HG03175 (cell line): ENCODE results near the gene PRSS16.
"Not testable (repeated sequence)": the region's sequence is repeated elsewhere in the genome, so short reads cannot be mapped to it uniquely, and the experiment has no call there.

Experiments used
- ATAC-seq: cut with Tn5 transposase; IDR thresholded peaks from one replicate; pipeline ENCODE4 v1.9.1; 2021; ENCODE audit warnings: mild to moderate bottlenecking, moderate library complexity; ENCODE audit not compliant: unreplicated experiment

PRSS16 gene

GRCh38 chr6:27247133-27247836, at the start of gene PRSS16:
Gene PRSS16 (plus strand): TSS chr6:27247701. CDS start chr6:27247738, 37 bp downstream.
- no peak for ATAC-seq

- no peak for ATAC-seq
Observed at GRCh38 chr6:27205375-27206278, 41.9 kb upstream of the PRSS16 start.

GRCh38 chr6:27206806-27207205, 40.7 kb upstream of the PRSS16 start:
- ATAC-seq = no peak

- no peak for ATAC-seq
Observed at GRCh38 chr6:27208042-27208441, 39.5 kb upstream of the PRSS16 start.

- no peak for ATAC-seq
Observed at GRCh38 chr6:27209196-27209595, 38.3 kb upstream of the PRSS16 start.

- no peak for ATAC-seq
Observed at GRCh38 chr6:27209659-27210269, 37.7 kb upstream of the PRSS16 start.

GRCh38 chr6:27213091-27213517, 34.4 kb upstream of the PRSS16 start:
- not testable (repeated sequence) for ATAC-seq

GRCh38 chr6:27213544-27214125, 33.9 kb upstream of the PRSS16 start:
- ATAC-seq = no peak

- no peak for ATAC-seq
Observed at GRCh38 chr6:27214126-27214601, 33.3 kb upstream of the PRSS16 start.

- no peak for ATAC-seq
Observed at GRCh38 chr6:27216874-27217273, 30.6 kb upstream of the PRSS16 start.

GRCh38 chr6:27222971-27223370, 24.5 kb upstream of the PRSS16 start:
- ATAC-seq = not testable (repeated sequence)

GRCh38 chr6:27224729-27225128, 22.8 kb upstream of the PRSS16 start:
- ATAC-seq = no peak

- no peak for ATAC-seq
Observed at GRCh38 chr6:27228963-27229477, 18.5 kb upstream of the PRSS16 start.

GRCh38 chr6:27230758-27231111, 16.8 kb upstream of the PRSS16 start:
- ATAC-seq = no peak

GRCh38 chr6:27234576-27234975, 12.9 kb upstream of the PRSS16 start:
- ATAC-seq = no peak

- ATAC-seq = no peak
Observed at GRCh38 chr6:27237089-27237803, 10.3 kb upstream of the PRSS16 start.

- ATAC-seq = no peak
Observed at GRCh38 chr6:27238010-27238983, 9.2 kb upstream of the PRSS16 start.

- no peak for ATAC-seq
Observed at GRCh38 chr6:27239258-27239657, 8.2 kb upstream of the PRSS16 start.

GRCh38 chr6:27241443-27241842, 6.1 kb upstream of the PRSS16 start:
- ATAC-seq = no peak
